Endothelial cell (in vitro differentiated cells): ENCODE measurements around the gene MISP. TPM values are rescaled to one million over a fixed set of nuclear protein-coding genes. Genes with fewer than 3 reads are reported as not detected.
A peak's percentile ranks its signal among the peaks of the same experiment; 100 is the strongest.

Experiments
- DNase-seq: peaks from one replicate; pipeline ENCODE4 v3.0.0; 2021; ENCODE audit warnings: low spot score
- H3K27ac Mint-ChIP-seq: one replicate; pipeline ENCODE4 v1.8.0; 2021; ENCODE audit warnings: mixed read lengths, inconsistent platforms; ENCODE audit not compliant: unreplicated experiment
- H3K27me3 Mint-ChIP-seq: one replicate; pipeline ENCODE4 v1.8.0; 2021; ENCODE audit warnings: mild to moderate bottlenecking, moderate library complexity, mixed read lengths, inconsistent platforms; ENCODE audit not compliant: unreplicated experiment
- H3K36me3 Mint-ChIP-seq: one replicate; pipeline ENCODE4 v1.8.0; 2021; ENCODE audit warnings: mild to moderate bottlenecking, low read depth, mixed read lengths, inconsistent platforms; ENCODE audit not compliant: unreplicated experiment
- H3K4me1 Mint-ChIP-seq: one replicate; pipeline ENCODE4 v1.8.0; 2021; ENCODE audit warnings: mild to moderate bottlenecking, mixed read lengths, inconsistent platforms; ENCODE audit not compliant: unreplicated experiment
- H3K4me3 Mint-ChIP-seq: one replicate; pipeline ENCODE4 v1.8.0; 2021; ENCODE audit warnings: mild to moderate bottlenecking, mixed read lengths, inconsistent platforms; ENCODE audit not compliant: unreplicated experiment
- H3K9me3 Mint-ChIP-seq: one replicate; pipeline ENCODE4 v1.8.0; 2021; ENCODE audit warnings: mixed read lengths, inconsistent platforms; ENCODE audit not compliant: unreplicated experiment
- CTCF ChIP-seq: fragments of 200-600 bp; sonication (generic); IDR thresholded peaks from one replicate; pipeline ENCODE4 v1.5.0; 2021; ENCODE audit warnings: antibody characterized with exemption; ENCODE audit not compliant: unreplicated experiment
- total RNA-seq: library from RNA; stranded (reverse); fragmentation: NEBNext Ultra II Directional; extraction: Animal tissue kit (Norgen Biotek cat#: 25700); gene quantifications from one replicate; pipeline ENCODE4 v1.2.1, GENCODE V29; 2021; ENCODE audit not compliant: unreplicated experiment

Gene MISP
- total RNA-seq, 1 donor from 2014 or later, result not detected

DNA sequence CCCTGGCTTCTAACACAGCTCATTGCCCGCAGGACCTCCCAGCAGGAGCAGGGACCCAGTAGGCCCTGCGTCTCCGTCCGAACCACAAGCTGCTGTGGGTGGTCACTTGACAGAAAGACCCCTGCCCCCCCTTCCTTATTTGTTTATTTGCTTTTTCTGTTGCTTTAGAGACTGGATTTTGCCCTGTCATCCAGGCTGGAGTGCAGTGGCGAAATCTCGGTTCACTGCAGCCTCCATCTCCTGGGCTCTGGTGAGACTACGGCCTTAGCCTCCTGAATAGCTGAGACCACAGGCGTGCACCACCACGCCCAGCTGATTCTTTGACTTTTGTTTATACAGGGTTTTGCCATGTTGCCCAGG, 38.8 kb downstream of the MISP start:
- Mint-ChIP-seq H3K27ac (peak overlapping the region; percentile 100), H3K4me1 (peaks cover 28% of the 10 kb centered on the region), H3K36me3 (no peaks in the 10 kb centered on the region), H3K4me3 (peak overlapping the region; percentile 77), H3K9me3 (no peaks in the 10 kb centered on the region), H3K27me3 (peaks cover 8% of the 10 kb centered on the region)
- DNase-seq, result no peak
- TF ChIP-seq CTCF, result no peak

- Mint-ChIP-seq H3K9me3 (no peaks in the 10 kb centered on the region), H3K27ac (peak overlapping the region; percentile 89), H3K36me3 (no peaks in the 10 kb centered on the region), H3K4me3 (no peak overlapping the region), H3K27me3 (peaks cover 8% of the 10 kb centered on the region), H3K4me1 (peaks cover 27% of the 10 kb centered on the region)
- DNase-seq, result no peak
- TF ChIP-seq CTCF, result no peak
Measured at GRCh38 chr19:791007-791566, 40.2 kb downstream of the MISP start.

DNA sequence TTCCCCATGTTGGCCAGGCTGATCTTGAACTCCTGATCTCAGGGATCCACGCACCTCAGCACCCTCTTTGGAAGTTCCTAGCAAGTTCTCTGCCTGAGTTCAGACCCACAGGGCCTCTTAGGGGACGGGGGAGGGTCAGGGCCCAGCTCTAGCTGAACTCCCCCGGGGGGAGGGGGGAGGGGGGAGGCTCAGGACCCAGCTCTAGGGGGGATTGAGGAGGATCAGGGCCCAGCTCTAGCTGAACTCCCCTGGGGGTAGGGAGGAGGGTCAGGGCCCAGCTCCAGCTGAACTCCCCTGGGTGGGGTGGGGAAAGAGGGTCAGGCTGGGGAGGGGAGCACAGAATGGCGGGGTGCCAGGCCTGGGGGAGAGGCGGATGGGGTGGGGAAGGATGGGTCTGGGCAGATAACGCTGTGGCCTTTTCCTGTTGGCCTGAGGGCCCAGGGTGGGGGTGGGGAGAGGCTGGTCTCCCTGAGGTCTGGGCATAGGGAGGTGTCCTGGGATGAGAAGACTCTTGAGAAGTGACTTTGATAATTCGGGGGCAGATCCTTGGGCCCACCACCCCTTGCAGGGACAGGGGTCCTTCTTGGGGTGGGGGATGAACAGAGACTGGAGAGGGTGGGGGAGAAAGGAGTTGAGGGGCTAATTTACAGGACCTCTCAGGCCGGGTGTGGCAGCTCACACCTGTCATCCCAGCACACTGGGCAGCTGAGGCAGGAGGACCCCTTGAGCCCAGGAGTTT, 40.8 kb downstream of the MISP start:
- no peaks in the 10 kb centered on the region for H3K9me3 Mint-ChIP-seq
- H3K4me3 Mint-ChIP-seq, result no peak overlapping the region
- peak overlapping the region; percentile 90 for H3K27ac Mint-ChIP-seq
- H3K36me3 Mint-ChIP-seq, result no peaks in the 10 kb centered on the region
- no peak for DNase-seq
- TF ChIP-seq CTCF, result no peak
- peaks cover 8% of the 10 kb centered on the region for H3K27me3 Mint-ChIP-seq
- peaks cover 27% of the 10 kb centered on the region for H3K4me1 Mint-ChIP-seq

GRCh38 chr19:792306-792885, 41.5 kb downstream of the MISP start:
- Mint-ChIP-seq H3K36me3 (no peaks in the 10 kb centered on the region), H3K27ac (peak overlapping the region; percentile 90), H3K27me3 (peaks cover 8% of the 10 kb centered on the region), H3K4me1 (peaks cover 27% of the 10 kb centered on the region), H3K9me3 (no peaks in the 10 kb centered on the region), H3K4me3 (no peak overlapping the region)
- no peak for DNase-seq
- no peak for TF ChIP-seq CTCF

DNA sequence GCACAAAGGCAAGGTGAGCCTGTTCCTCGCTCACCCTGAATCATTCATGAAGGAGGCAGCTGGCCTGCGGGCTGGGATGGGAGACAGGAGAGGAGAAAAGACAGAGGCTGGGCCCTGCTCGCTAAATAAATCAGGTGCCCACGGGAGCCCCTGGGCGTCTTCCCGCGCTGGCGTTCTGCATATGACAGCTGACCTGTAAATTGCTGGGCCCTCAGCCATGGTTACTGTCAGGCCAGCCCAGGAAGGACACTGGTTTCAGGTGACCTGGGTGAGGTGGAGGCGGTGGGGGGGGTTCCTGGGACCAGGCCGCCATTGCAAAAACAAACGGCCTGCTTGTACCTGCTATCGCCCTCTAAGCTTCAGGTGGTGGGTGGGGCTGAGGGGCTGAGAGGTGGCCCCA, 42.9 kb downstream of the MISP start:
- H3K27me3 Mint-ChIP-seq, result peaks cover 7% of the 10 kb centered on the region
- DNase-seq, result peak; percentile 3
- H3K27ac Mint-ChIP-seq, result no peak overlapping the region
- peaks cover 3% of the 10 kb centered on the region for H3K36me3 Mint-ChIP-seq
- no peak overlapping the region for H3K4me3 Mint-ChIP-seq
- H3K4me1 Mint-ChIP-seq, result peaks cover 27% of the 10 kb centered on the region
- no peaks in the 10 kb centered on the region for H3K9me3 Mint-ChIP-seq
- no peak for TF ChIP-seq CTCF
